ENCODE measurements around the gene ANK2.

ANK2 gene

DNA sequence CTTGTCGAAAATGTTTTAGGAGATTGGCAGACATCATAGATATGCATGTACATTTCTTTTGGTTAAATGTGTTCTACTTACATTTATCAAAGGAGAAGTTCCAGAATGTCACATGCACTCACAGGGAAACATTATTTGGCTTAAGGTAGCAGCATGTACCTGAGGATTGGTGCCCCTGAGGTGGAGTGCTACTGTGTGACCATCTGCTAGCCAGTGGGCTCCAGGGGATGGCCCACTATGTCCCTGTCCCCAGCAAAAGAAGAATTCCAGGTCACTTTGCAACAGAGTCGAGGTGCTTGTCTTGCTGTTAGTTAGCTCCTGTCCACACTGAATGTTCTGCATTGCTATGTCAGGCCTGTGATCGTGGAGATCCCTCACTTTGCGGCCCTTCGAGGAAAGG is 283.2 kb downstream of the ANK2 start:
- H3K27ac ChIP-seq = no peak overlapping the region
- no peak overlapping the region for H3K4me3 ChIP-seq (ENCODE audit: low read depth in 1 of 2, low read length in 1 of 2)
- H3K36me3 ChIP-seq = no peaks in the 10 kb centered on the region
- H3K9me3 ChIP-seq = no peaks in the 10 kb centered on the region
- TF ChIP-seq, protein P1, sequence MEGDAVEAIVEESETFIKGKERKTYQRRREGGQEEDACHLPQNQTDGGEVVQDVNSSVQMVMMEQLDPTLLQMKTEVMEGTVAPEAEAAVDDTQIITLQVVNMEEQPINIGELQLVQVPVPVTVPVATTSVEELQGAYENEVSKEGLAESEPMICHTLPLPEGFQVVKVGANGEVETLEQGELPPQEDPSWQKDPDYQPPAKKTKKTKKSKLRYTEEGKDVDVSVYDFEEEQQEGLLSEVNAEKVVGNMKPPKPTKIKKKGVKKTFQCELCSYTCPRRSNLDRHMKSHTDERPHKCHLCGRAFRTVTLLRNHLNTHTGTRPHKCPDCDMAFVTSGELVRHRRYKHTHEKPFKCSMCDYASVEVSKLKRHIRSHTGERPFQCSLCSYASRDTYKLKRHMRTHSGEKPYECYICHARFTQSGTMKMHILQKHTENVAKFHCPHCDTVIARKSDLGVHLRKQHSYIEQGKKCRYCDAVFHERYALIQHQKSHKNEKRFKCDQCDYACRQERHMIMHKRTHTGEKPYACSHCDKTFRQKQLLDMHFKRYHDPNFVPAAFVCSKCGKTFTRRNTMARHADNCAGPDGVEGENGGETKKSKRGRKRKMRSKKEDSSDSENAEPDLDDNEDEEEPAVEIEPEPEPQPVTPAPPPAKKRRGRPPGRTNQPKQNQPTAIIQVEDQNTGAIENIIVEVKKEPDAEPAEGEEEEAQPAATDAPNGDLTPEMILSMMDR (IDR thresholded peaks at IDR 0.05) = no peak
- H3K4me1 ChIP-seq (ENCODE audit: control insufficient read depth in 1 of 2, insufficient read depth in 1 of 2, low read depth in 1 of 2, low read length in 1 of 2) = no peaks in the 10 kb centered on the region
- no peaks in the 10 kb centered on the region for H3K27me3 ChIP-seq

DNA sequence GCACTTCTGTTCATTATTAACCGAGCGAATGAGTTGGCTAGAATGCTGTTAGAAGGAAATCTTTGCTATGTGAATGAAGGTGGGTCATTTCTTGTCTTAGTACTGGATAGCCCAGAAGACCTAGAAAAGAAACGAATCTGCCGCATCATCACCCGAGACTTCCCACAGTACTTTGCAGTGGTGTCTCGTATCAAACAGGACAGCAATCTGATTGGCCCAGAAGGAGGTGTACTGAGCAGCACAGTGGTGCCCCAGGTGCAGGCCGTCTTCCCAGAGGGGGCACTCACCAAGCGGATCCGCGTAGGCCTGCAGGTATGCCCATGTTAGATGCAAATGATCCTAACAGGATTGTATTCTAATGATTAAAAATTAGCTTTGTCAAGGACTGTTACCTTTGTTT is 286.3 kb downstream of the ANK2 start:
- H3K27ac ChIP-seq = no peak overlapping the region
- H3K4me3 ChIP-seq (ENCODE audit: low read depth in 1 of 2, low read length in 1 of 2) = no peak overlapping the region
- H3K9me3 ChIP-seq = no peaks in the 10 kb centered on the region
- H3K4me1 ChIP-seq (ENCODE audit: control insufficient read depth in 1 of 2, insufficient read depth in 1 of 2, low read depth in 1 of 2, low read length in 1 of 2) = no peaks in the 10 kb centered on the region
- TF ChIP-seq, protein P1 (IDR thresholded peaks at IDR 0.05) = no peak
- H3K27me3 ChIP-seq = no peaks in the 10 kb centered on the region
- no peaks in the 10 kb centered on the region for H3K36me3 ChIP-seq

DNA sequence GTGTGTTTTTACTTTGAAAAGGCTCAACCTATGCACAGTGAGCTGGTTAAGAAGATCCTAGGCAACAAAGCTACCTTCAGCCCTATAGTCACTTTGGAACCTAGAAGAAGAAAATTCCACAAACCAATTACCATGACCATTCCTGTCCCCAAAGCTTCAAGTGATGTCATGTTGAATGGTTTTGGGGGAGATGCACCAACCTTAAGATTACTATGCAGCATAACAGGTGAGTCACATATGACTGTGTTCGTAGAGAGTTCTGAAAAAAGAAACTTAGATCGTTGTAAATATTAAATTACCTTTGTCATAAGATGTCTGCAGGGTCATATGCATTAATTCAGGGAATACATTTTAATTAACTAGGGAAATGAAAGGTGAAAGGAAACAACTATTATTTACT is 287.1 kb downstream of the ANK2 start:
- H3K27me3 ChIP-seq = no peaks in the 10 kb centered on the region
- no peaks in the 10 kb centered on the region for H3K4me1 ChIP-seq (ENCODE audit: control insufficient read depth in 1 of 2, insufficient read depth in 1 of 2, low read depth in 1 of 2, low read length in 1 of 2)
- no peak overlapping the region for H3K27ac ChIP-seq
- TF ChIP-seq, protein P1 (IDR thresholded peaks at IDR 0.05) = no peak
- H3K36me3 ChIP-seq = no peaks in the 10 kb centered on the region
- no peaks in the 10 kb centered on the region for H3K9me3 ChIP-seq
- no peak overlapping the region for H3K4me3 ChIP-seq (ENCODE audit: low read depth in 1 of 2, low read length in 1 of 2)

DNA sequence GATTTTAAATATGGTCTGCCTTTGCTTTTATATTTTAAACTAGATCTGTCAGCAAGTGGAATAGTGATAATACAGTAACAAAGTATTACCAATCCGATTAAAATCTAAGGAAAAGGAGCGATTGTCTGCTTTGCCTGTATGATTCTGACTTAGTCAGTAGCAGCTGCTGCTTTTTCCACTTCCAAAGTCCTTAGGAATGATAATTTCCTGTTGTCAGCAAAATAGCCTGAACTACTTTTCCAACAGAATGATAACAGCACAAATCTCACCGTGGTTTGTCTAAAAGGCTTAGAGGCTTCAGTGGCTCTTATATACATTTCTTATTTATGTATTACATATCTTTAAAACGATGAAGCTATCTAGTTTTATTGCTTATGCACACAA is 290.0 kb downstream of the ANK2 start:
- no peak overlapping the region for H3K4me3 ChIP-seq (ENCODE audit: low read depth in 1 of 2, low read length in 1 of 2)
- no peaks in the 10 kb centered on the region for H3K27me3 ChIP-seq
- no peaks in the 10 kb centered on the region for H3K9me3 ChIP-seq
- no peaks in the 10 kb centered on the region for H3K36me3 ChIP-seq
- TF ChIP-seq, protein P1 (IDR thresholded peaks at IDR 0.05) = no peak
- no peaks in the 10 kb centered on the region for H3K4me1 ChIP-seq (ENCODE audit: control insufficient read depth in 1 of 2, insufficient read depth in 1 of 2, low read depth in 1 of 2, low read length in 1 of 2)
- H3K27ac ChIP-seq = no peak overlapping the region

DNA sequence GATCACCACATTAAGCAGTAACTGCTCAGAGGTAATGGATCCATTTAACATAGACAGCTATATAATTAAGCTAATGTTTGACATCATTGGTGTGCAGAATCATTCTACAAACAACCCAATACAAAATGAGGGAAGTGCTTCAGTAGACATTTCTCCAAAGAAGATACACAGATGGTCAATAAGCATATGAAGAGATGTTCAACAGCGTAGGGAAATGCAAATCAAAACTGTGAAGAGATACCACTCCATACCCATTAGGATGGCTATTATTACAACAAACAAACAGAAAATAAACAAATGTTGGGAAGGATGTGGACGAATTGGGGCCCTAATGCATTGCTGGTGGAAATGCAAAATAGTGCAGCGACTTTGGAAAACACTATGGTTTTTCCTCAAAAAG is 294.6 kb downstream of the ANK2 start:
- H3K27me3 ChIP-seq = no peaks in the 10 kb centered on the region

More for the DNA sequence above, 294.6 kb downstream of the ANK2 start:
- no peaks in the 10 kb centered on the region for H3K4me1 ChIP-seq (ENCODE audit: control insufficient read depth in 1 of 2, insufficient read depth in 1 of 2, low read depth in 1 of 2, low read length in 1 of 2)
- TF ChIP-seq, protein P1 (IDR thresholded peaks at IDR 0.05) = no peak
- no peak overlapping the region for H3K4me3 ChIP-seq (ENCODE audit: low read depth in 1 of 2, low read length in 1 of 2)
- no peaks in the 10 kb centered on the region for H3K9me3 ChIP-seq
- H3K36me3 ChIP-seq = no peaks in the 10 kb centered on the region
- H3K27ac ChIP-seq = no peak overlapping the region
